Mesodermal cell (in vitro differentiated cells): ENCODE data around the gene SUPT4H1.

Experiments
- H3K27ac ChIP-seq: 2 replicates; pipeline ENCODE4 v1.7.0; 2013; ENCODE audit warnings: mild to moderate bottlenecking, low read depth, low read length, moderate library complexity; ENCODE audit not compliant: severe bottlenecking
- H3K36me3 ChIP-seq: 2 replicates; pipeline ENCODE4 v1.7.1; 2013; ENCODE audit warnings: mild to moderate bottlenecking, low read length, moderate library complexity; ENCODE audit not compliant: control insufficient read depth, insufficient read depth
- H3K4me1 ChIP-seq: one replicate; pipeline ENCODE4 v1.7.1; 2013; ENCODE audit warnings: mild to moderate bottlenecking, low read length; ENCODE audit not compliant: insufficient read depth, control insufficient read depth, poor library complexity, severe bottlenecking
- H3K4me3 ChIP-seq: 2 replicates; pipeline ENCODE4 v1.7.0; 2013; ENCODE audit warnings: low read length, control low read depth, mild to moderate bottlenecking; ENCODE audit not compliant: insufficient read depth, poor library complexity, severe bottlenecking; ENCODE audit errors: extremely low read depth
- H3K9me3 ChIP-seq: 2 replicates; pipeline ENCODE4 v1.7.1; 2013; ENCODE audit warnings: mild to moderate bottlenecking, low read length, moderate library complexity; ENCODE audit not compliant: control insufficient read depth
- WGBS, 2 experiments: methylation state at CpG; one replicate each; pipeline ENCODE4 v1.1.5; 2013; ENCODE audit warnings: missing lambda C conversion rate in 2 of 2; ENCODE audit not compliant: insufficient coverage in 2 of 2; 5-methylcytosine and 5-hydroxymethylcytosine counted together

The SUPT4H1 gene

GRCh38 chr17:58332778-58333735, 18.9 kb downstream of the SUPT4H1 start:
- 95 to 96% methylated on average over 14 of the region's 21 CpGs for WGBS, 2 experiments
- Histone ChIP-seq H3K4me1 (peaks cover 41% of the 10 kb centered on the region), H3K36me3 (no peaks in the 10 kb centered on the region), H3K4me3 (no peak overlapping the region), H3K9me3 (no peaks in the 10 kb centered on the region), H3K27ac (no peak overlapping the region)

GRCh38 chr17:58331815-58332777, 19.9 kb downstream of the SUPT4H1 start:
- H3K9me3 ChIP-seq: no peaks in the 10 kb centered on the region
- no peak overlapping the region for H3K4me3 ChIP-seq
- no peak overlapping the region for H3K27ac ChIP-seq
- H3K36me3 ChIP-seq: no peaks in the 10 kb centered on the region
- H3K4me1 ChIP-seq: peaks cover 31% of the 10 kb centered on the region
- 93 to 96% methylated on average over 24 to 29 of the region's 31 CpGs for WGBS, 2 experiments

- H3K36me3 ChIP-seq: no peaks in the 10 kb centered on the region
- WGBS, 2 experiments: 90 to 95% methylated on average over 10 to 20 of the region's 23 CpGs
- H3K4me1 ChIP-seq: peaks cover 22% of the 10 kb centered on the region
- no peak overlapping the region for H3K27ac ChIP-seq
- no peaks in the 10 kb centered on the region for H3K9me3 ChIP-seq
- H3K4me3 ChIP-seq: no peak overlapping the region
Observed at GRCh38 chr17:58330997-58331814, 20.8 kb downstream of the SUPT4H1 start.

- no peak overlapping the region for H3K4me3 ChIP-seq
- H3K27ac ChIP-seq: no peak overlapping the region
- H3K9me3 ChIP-seq: no peaks in the 10 kb centered on the region
- WGBS, 2 experiments: 97 to 98% methylated on average over 6 to 9 of the region's 10 CpGs
- no peaks in the 10 kb centered on the region for H3K36me3 ChIP-seq
- peaks cover 16% of the 10 kb centered on the region for H3K4me1 ChIP-seq
Observed at GRCh38 chr17:58330538-58330996, 21.4 kb downstream of the SUPT4H1 start.

- Histone ChIP-seq H3K27ac (no peak overlapping the region), H3K36me3 (no peaks in the 10 kb centered on the region), H3K4me1 (peaks cover 10% of the 10 kb centered on the region), H3K9me3 (no peaks in the 10 kb centered on the region), H3K4me3 (no peak overlapping the region)
- 100% methylated on average over 1 of the region's 4 CpGs; no CpG with 5 or more reads in 1 of the 2 experiments for WGBS, 2 experiments
Observed at GRCh38 chr17:58329810-58330537, 22.0 kb downstream of the SUPT4H1 start.

GRCh38 chr17:58329035-58329809, 22.8 kb downstream of the SUPT4H1 start:
- 67 to 80% methylated on average over 5 to 13 of the region's 16 CpGs for WGBS, 2 experiments
- Histone ChIP-seq H3K36me3 (no peaks in the 10 kb centered on the region), H3K4me3 (no peak overlapping the region), H3K27ac (no peak overlapping the region), H3K9me3 (no peaks in the 10 kb centered on the region), H3K4me1 (peaks cover 7% of the 10 kb centered on the region)

GRCh38 chr17:58328195-58329034, 23.6 kb downstream of the SUPT4H1 start, which contains the start of gene TSPOAP1:
Gene TSPOAP1, minus strand, starts transcription at chr17:58328795. Its CDS starts 875 bp downstream, at chr17:58327920.
- Histone ChIP-seq H3K9me3 (no peaks in the 10 kb centered on the region), H3K4me1 (peaks cover 7% of the 10 kb centered on the region), H3K4me3 (no peak within 1 kb of the TSS), H3K27ac (no peak within 1 kb of the TSS), H3K36me3 (no peaks in the 10 kb centered on the region)
- 72 to 74% methylated on average over 15 to 17 of the region's 23 CpGs for WGBS, 2 experiments

GRCh38 chr17:58327363-58328194, 24.4 kb downstream of the SUPT4H1 start:
- no peak overlapping the region for H3K4me3 ChIP-seq
- H3K4me1 ChIP-seq: peaks cover 7% of the 10 kb centered on the region
- no peaks in the 10 kb centered on the region for H3K36me3 ChIP-seq
- no peak overlapping the region for H3K27ac ChIP-seq
- no peaks in the 10 kb centered on the region for H3K9me3 ChIP-seq
- 91 to 94% methylated on average over 15 of the region's 19 CpGs for WGBS, 2 experiments
